Kidney (tissue), 14 donors: ENCODE results near the gene RYR2. TPM values are rescaled to one million over a fixed set of nuclear protein-coding genes. Genes with fewer than 3 reads are reported as not detected.

ENCODE experiments used
- DNase-seq, 5 donors: peaks; one replicate each; pipeline ENCODE4 v3.0.0-alpha.2; 2013 to 2020
- FAIRE-seq: peaks from 2 replicates; lab custom pipeline; 2012; peaks lifted over from hg19 to GRCh38; lab: Jason Lieb, UNC
- H3K27ac ChIP-seq, 2 donors: one replicate each; pipeline ENCODE4 v1.7.0; 2013; ENCODE audit warnings: low read depth in 2 of 2, low read length in 2 of 2, inconsistent platforms in 1 of 2
- H3K27me3 ChIP-seq: one replicate; pipeline ENCODE4 v1.7.1; 2013; ENCODE audit warnings: low read length, inconsistent platforms; ENCODE audit not compliant: control insufficient read depth, insufficient read depth
- H3K36me3 ChIP-seq, 3 donors: one replicate each; pipeline versions ENCODE4 v1.7.0 to v1.7.1; 2013; ENCODE audit warnings: low read length in 3 of 3, control low read depth in 1 of 3, inconsistent platforms in 1 of 3; ENCODE audit not compliant: insufficient read depth in 3 of 3, control insufficient read depth in 2 of 3
- H3K4me1 ChIP-seq, 3 donors: one replicate each; pipeline versions ENCODE4 v1.7.0 to v1.7.1; 2013; ENCODE audit warnings: low read length in 3 of 3, inconsistent platforms in 1 of 3, low read depth in 1 of 3; ENCODE audit not compliant: control insufficient read depth in 2 of 3, insufficient read depth in 2 of 3
- H3K4me3 ChIP-seq, 3 donors: one replicate each; pipeline versions ENCODE4 v1.7.0 to v1.8.1; 2013; ENCODE audit warnings: low read length in 3 of 3, control low read depth in 1 of 3, inconsistent platforms in 1 of 3
- H3K9ac ChIP-seq, 3 donors: one replicate each; pipeline versions ENCODE4 v1.7.0 to v1.7.1; 2013; ENCODE audit warnings: low read length in 3 of 3, control low read depth in 1 of 3, inconsistent platforms in 1 of 3
- H3K9me3 ChIP-seq, 3 donors: one replicate each; pipeline versions ENCODE4 v1.7.0 to v1.7.1; 2013; ENCODE audit warnings: low read length in 3 of 3, control low read depth in 1 of 3, inconsistent platforms in 1 of 3; ENCODE audit not compliant: control insufficient read depth in 2 of 3, insufficient read depth in 1 of 3
- CTCF ChIP-seq: IDR thresholded peaks from 3 replicates; pipeline ENCODE4 v1.5.1; 2012; ENCODE audit warnings: mild to moderate bottlenecking, moderate library complexity, borderline replicate concordance; ENCODE audit not compliant: insufficient read depth; ENCODE audit errors: extremely low read depth
- intact Hi-C: fragments of 100-400 bp; cut with DNase I; formaldehyde crosslinking; loops from one replicate; pipeline ENCODE4 v1.11.1; 2022
- polyA plus RNA-seq: library from polyadenylated mRNA; stranded (reverse); fragments of 350-450 nt; fragmentation: Illumina TruSeq; extraction: RNeasy Lipid Tissue Mini Kit (QIAGEN cat#74804); gene quantifications from one replicate; pipeline ENCODE4 v1.2.3, GENCODE V29; 2014; ENCODE audit warnings: low read depth, low replicate concordance; ENCODE audit not compliant: insufficient read depth
- total RNA-seq: library from RNA; stranded (reverse); fragmentation: NEBNext Ultra II Directional; extraction: Animal tissue kit (Norgen Biotek cat#: 25700); gene quantifications from one replicate; pipeline ENCODE4 v1.2.1, GENCODE V29; 2021
- donor health status: control.
- donor health status: control.
- donor health status: control.
- donor health status: control.
- donor health status: control.
- donor health status: DM: yes; HTN: yes; CAD: no.
- donor health status: Normal renal cell carcinoma (clear cell type).

Gene RYR2
- total and polyA plus RNA-seq, 2 donors from 2014 or later: 0.28 to 0.60 TPM

- H3K9ac ChIP-seq: no peak overlapping the region
- no peak for TF ChIP-seq CTCF
- FAIRE-seq (no peak), DNase-seq (no peak)
- H3K27ac ChIP-seq: no peak overlapping the region
- no peaks in the 10 kb centered on the region for H3K4me1 ChIP-seq
- H3K9me3 ChIP-seq: no peaks in the 10 kb centered on the region
- no peak overlapping the region for H3K4me3 ChIP-seq
- no peaks in the 10 kb centered on the region for H3K36me3 ChIP-seq
- H3K27me3 ChIP-seq: no peaks in the 10 kb centered on the region
- intact Hi-C loops: no loop called here
Measured at GRCh38 chr1:237179503-237179902, 137.5 kb downstream of the RYR2 start.

GRCh38 chr1:237180256-237180655, 138.3 kb downstream of the RYR2 start:
- no peaks in the 10 kb centered on the region for H3K27me3 ChIP-seq
- H3K4me1 ChIP-seq: no peaks in the 10 kb centered on the region
- DNase-seq (peak in 2 of 5 donors; percentile 19 to 35), FAIRE-seq (no peak)
- no peak for TF ChIP-seq CTCF
- no peak overlapping the region for H3K4me3 ChIP-seq
- no peaks in the 10 kb centered on the region for H3K9me3 ChIP-seq
- H3K9ac ChIP-seq: no peak overlapping the region
- intact Hi-C loops: no loop called here
- no peak overlapping the region for H3K27ac ChIP-seq
- H3K36me3 ChIP-seq: no peaks in the 10 kb centered on the region

GRCh38 chr1:237181743-237182317, 139.8 kb downstream of the RYR2 start:
- Histone ChIP-seq H3K9ac (no peak overlapping the region), H3K9me3 (no peaks in the 10 kb centered on the region), H3K4me1 (no peaks in the 10 kb centered on the region), H3K4me3 (no peak overlapping the region), H3K27me3 (no peaks in the 10 kb centered on the region), H3K36me3 (no peaks in the 10 kb centered on the region), H3K27ac (no peak overlapping the region)
- no peak for FAIRE-seq
- DNase-seq: no peak
- intact Hi-C loops: no loop called here
- no peak for TF ChIP-seq CTCF
